Measurements from ENCODE around the gene LRRC3.

LRRC3 gene

GRCh38 chr21:44437696-44438431 lies 17.4 kb upstream of the LRRC3 start:
- no peak for DNase-seq (ENCODE audit: low read depth, low spot score)
- H3K27ac ChIP-seq: no peak overlapping the region

GRCh38 chr21:44438531-44439210 lies 16.6 kb upstream of the LRRC3 start:
- no peak overlapping the region for H3K27ac ChIP-seq
- DNase-seq (ENCODE audit: low read depth, low spot score): no peak

GRCh38 chr21:44439211-44439600 lies 16.1 kb upstream of the LRRC3 start:
- H3K27ac ChIP-seq: no peak overlapping the region
- no peak for DNase-seq (ENCODE audit: low read depth, low spot score)

DNA sequence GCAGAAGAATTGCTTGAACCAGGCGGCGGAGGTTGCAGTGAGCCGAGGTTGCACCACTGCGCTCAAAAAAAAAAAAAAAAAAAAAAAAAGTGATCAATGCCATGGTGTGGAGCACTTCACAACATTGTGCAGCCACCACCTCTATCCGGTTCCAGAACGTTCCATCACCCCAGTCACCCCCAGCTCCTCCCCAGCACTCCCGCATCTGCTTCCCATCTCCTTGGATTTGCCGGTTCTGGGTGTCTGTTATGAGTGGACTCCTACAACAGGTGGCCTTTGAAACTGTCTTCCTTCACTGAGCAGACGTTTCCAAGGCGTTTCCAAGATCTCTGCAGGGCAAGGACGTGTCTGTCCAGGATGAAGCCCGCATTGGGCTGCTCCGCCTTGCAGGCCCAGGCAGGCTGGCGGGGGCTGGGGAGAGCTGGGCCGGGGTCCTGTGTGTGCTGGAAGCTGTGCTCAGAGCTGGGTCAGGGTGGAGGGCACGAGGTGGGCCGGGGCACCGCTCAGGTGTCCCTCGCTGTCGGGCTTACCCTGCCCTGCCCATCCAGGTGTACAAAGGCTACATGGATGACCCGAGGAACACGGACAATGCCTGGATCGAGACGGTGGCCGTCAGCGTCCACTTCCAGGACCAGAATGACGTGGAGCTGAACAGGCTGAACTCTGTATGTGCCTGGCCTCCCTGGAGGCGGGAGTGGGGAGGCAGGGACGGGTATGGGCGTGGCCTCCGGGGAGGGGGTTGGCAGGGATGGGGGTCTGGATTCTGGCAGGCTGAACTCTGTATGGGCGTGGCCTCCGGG lies 14.9 kb upstream of the LRRC3 start:
- DNase-seq (ENCODE audit: low read depth, low spot score): no peak
- H3K27ac ChIP-seq: no peak overlapping the region

GRCh38 chr21:44441041-44441400 lies 14.3 kb upstream of the LRRC3 start:
- no peak overlapping the region for H3K27ac ChIP-seq
- no peak for DNase-seq (ENCODE audit: low read depth, low spot score)

DNA sequence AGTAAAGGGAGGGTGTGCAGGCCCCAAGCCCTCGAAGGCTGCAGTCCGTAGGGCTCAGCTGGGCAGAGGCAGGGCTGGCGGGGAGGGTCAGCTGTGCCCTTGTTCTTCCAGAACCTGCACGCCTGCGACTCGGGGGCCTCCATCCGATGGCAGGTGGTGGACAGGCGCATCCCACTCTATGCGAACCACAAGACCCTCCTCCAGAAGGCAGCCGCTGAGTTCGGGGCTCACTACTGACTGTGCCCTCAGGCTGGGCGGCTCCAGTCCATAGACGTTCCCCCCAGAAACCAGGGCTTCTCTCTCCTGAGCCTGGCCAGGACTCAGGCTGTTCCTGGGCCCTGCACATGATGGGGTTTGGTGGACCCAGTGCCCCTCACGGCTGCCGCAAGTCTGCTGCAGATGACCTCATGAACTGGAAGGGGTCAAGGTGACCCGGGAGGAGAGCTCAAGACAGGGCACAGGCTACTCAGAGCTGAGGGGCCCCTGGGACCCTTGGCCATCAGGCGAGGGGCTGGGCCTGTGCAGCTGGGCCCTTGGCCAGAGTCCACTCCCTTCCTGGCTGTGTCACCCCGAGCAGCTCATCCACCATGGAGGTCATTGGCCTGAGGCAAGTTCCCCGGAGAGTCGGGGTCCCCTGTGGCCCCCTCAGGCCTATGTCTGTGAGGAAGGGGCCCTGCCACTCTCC lies 13.6 kb upstream of the LRRC3 start:
- H3K27ac ChIP-seq: no peak overlapping the region
- no peak for DNase-seq (ENCODE audit: low read depth, low spot score)

GRCh38 chr21:44442266-44443125 lies 12.8 kb upstream of the LRRC3 start:
- H3K27ac ChIP-seq: no peak overlapping the region
- no peak for DNase-seq (ENCODE audit: low read depth, low spot score)

GRCh38 chr21:44443291-44443890 lies 11.9 kb upstream of the LRRC3 start:
- no peak for DNase-seq (ENCODE audit: low read depth, low spot score)
- H3K27ac ChIP-seq: no peak overlapping the region

DNA sequence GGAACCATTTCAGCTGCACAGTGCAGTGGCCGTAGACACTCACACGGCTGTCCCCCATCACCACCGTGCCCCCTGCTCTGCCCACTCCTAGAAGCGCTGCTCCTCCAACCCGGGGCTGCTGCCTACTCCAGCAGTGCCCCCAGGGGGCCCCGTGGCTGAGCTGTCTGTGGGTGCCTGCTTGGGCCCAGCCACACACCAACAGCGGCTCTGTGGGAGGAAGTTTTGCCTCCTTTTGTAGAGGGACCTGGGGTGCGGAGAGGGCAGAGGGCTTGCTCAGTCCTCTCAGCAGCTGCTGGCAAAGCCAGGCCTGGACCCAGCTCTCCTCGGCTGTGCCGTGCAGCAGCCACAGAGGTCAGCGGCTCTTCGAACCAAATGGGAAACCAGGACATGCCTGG lies 11.4 kb upstream of the LRRC3 start:
- H3K27ac ChIP-seq: no peak overlapping the region
- no peak for DNase-seq (ENCODE audit: low read depth, low spot score)

DNA sequence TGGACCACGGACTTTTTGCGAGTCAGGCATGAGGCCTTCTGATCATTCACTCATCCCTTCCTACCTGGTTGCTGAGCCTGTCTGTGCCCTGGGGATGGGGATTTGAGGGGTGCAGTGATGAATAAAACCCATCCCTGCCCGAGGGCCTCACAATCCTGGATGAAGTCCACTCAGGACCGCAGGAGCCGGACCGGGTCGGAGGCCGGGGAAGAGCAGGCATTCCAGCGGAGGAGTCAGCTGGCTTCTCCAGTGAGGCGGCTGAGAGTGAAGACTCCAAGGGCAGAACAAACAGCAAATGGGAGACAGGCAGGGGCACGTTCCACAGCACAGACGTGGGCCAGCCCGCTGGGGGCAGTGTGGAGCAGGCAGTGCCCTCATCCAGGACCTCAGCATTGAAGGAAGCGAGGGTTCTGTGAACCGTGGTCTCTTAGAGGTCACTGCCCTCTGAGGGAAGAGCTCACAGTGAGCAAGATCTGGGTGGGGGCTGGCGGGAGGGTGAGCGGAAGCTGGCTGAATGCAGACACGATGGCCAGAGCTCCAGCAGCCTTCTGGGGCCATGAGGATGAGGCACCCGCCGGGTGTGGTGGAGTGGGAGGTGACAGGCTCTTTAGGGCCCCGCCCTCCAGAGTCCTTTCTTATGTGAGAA lies 10.9 kb upstream of the LRRC3 start:
- no peak overlapping the region for H3K27ac ChIP-seq
- DNase-seq (ENCODE audit: low read depth, low spot score): no peak

GRCh38 chr21:44445145-44445812 lies 10.0 kb upstream of the LRRC3 start:
- DNase-seq (ENCODE audit: low read depth, low spot score): no peak
- no peak overlapping the region for H3K27ac ChIP-seq

DNA sequence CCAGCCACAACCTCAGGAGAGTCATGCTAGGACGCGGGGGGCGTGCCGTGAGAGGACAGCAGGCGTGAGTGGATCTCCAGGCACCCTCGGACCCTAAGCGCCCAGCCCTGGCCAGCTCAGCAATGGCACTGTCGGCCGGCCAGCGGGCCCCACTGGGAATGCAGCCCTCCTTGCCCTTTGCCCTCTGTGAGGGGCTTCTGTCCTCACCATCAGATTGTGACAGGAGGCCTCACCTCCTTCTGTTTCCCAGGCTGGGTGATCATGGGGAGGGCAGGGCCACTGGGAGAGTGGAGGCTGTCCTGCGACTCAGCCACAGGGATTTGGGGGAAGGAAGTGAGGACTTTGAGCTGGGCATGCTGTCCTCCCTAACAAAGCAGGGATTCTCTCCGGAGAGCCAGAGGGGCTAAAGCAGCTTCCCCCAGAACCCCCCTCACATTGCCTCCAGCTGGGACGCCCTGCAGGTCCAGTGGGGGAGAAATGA lies 6.6 kb upstream of the LRRC3 start:
- no peak for DNase-seq (ENCODE audit: low read depth, low spot score)
- H3K27ac ChIP-seq: no peak overlapping the region

- no peak overlapping the region for H3K27ac ChIP-seq
- no peak for DNase-seq (ENCODE audit: low read depth, low spot score)
Measured at GRCh38 chr21:44449473-44450363, 5.6 kb upstream of the LRRC3 start.

GRCh38 chr21:44450402-44450801 lies 4.9 kb upstream of the LRRC3 start:
- DNase-seq (ENCODE audit: low read depth, low spot score): no peak
- H3K27ac ChIP-seq: no peak overlapping the region

- no peak overlapping the region for H3K27ac ChIP-seq
- DNase-seq (ENCODE audit: low read depth, low spot score): no peak
Measured at GRCh38 chr21:44450999-44451398, 4.3 kb upstream of the LRRC3 start.

DNA sequence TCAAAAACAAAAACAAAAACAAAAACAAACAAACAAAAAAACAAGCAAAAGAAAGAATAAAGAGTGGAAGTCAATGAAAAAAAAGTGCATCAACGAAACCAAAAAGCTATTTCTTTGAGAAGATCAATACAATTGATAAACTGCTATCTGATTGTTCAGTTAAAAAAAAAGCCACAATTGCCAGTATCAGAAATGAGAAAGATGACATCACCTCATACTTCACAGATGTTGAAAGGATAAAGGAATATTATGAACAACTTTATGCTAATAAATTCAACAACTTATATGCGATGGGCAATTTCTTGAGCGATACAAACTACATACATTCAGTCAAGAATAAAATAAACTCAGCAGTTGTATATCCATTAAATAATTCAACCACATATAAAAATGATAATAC lies 2.2 kb upstream of the LRRC3 start:
- DNase-seq (ENCODE audit: low read depth, low spot score): no peak

GRCh38 chr21:44454058-44454457 lies 1.3 kb upstream of the LRRC3 start:
- H3K27ac ChIP-seq: no peak overlapping the region
- DNase-seq (ENCODE audit: low read depth, low spot score): no peak

More for the DNA sequence above, 2.2 kb upstream of the LRRC3 start:
- H3K27ac ChIP-seq: no peak overlapping the region

All from epithelial cell of prostate (primary cell).